IPS-15b (cell line): Measurements from ENCODE around the gene C19orf85.

Source experiments
- H3K27me3 ChIP-seq: one replicate; pipeline ENCODE4 v1.6.1; 2013; ENCODE audit warnings: low read length; ENCODE audit not compliant: control insufficient read depth, insufficient read depth
- H3K36me3 ChIP-seq: one replicate; pipeline ENCODE4 v1.6.1; 2013; ENCODE audit warnings: low read length; ENCODE audit not compliant: control insufficient read depth, insufficient read depth
- H3K4me1 ChIP-seq: one replicate; pipeline ENCODE4 v1.6.1; 2013; ENCODE audit warnings: mild to moderate bottlenecking, low read length; ENCODE audit not compliant: control insufficient read depth, insufficient read depth
- H3K4me3 ChIP-seq: one replicate; pipeline ENCODE4 v1.5.1; 2013; ENCODE audit warnings: low read depth, low read length
- H3K9ac ChIP-seq: one replicate; pipeline ENCODE4 v1.6.1; 2013; ENCODE audit warnings: low read depth, mild to moderate bottlenecking, low read length
- H3K9me3 ChIP-seq: one replicate; pipeline ENCODE4 v1.6.1; 2013; ENCODE audit warnings: mild to moderate bottlenecking, low read length; ENCODE audit not compliant: control insufficient read depth, insufficient read depth

Gene C19orf85

GRCh38 chr19:55471266-55471665 is 6.7 kb upstream of the C19orf85 start:
- Histone ChIP-seq H3K4me1 (peaks cover 10% of the 10 kb centered on the region), H3K27me3 (no peaks in the 10 kb centered on the region), H3K9ac (no peak overlapping the region), H3K4me3 (no peak overlapping the region), H3K9me3 (no peaks in the 10 kb centered on the region), H3K36me3 (no peaks in the 10 kb centered on the region)

- no peak overlapping the region for H3K9ac ChIP-seq
- peaks cover 3% of the 10 kb centered on the region for H3K4me1 ChIP-seq
- peaks cover 3% of the 10 kb centered on the region for H3K27me3 ChIP-seq
- no peaks in the 10 kb centered on the region for H3K9me3 ChIP-seq
- H3K36me3 ChIP-seq, result no peaks in the 10 kb centered on the region
- no peak overlapping the region for H3K4me3 ChIP-seq
Measured at GRCh38 chr19:55468054-55468393, 3.5 kb upstream of the C19orf85 start.

- Histone ChIP-seq H3K4me1 (peaks cover 3% of the 10 kb centered on the region), H3K9me3 (no peaks in the 10 kb centered on the region), H3K9ac (no peak overlapping the region), H3K27me3 (peaks cover 3% of the 10 kb centered on the region), H3K36me3 (no peaks in the 10 kb centered on the region), H3K4me3 (no peak overlapping the region)
Measured at GRCh38 chr19:55467236-55468053, 2.9 kb upstream of the C19orf85 start.

DNA sequence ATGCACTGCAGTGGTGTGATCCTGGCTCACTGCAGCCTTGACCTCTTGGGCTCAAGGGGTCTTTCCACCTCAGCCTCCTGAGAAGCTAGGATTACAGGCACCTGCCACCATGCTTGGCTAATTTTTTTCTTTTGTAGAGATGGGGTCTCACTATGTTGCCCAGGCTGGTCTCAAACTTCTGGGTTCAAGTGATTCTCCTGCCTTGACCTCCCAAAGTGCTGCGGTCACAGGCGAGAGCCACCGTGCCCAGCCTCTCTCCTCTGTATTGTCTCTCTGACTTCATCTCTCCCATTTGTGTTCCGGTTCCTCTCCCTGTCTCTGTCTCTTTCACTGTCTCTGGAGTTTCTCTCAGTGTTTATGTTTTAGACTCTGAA is 1.7 kb upstream of the C19orf85 start:
- H3K9me3 ChIP-seq, result no peaks in the 10 kb centered on the region
- H3K27me3 ChIP-seq, result peaks cover 3% of the 10 kb centered on the region
- no peaks in the 10 kb centered on the region for H3K36me3 ChIP-seq
- no peak overlapping the region for H3K9ac ChIP-seq
- H3K4me1 ChIP-seq, result peaks cover 3% of the 10 kb centered on the region
- no peak overlapping the region for H3K4me3 ChIP-seq

DNA sequence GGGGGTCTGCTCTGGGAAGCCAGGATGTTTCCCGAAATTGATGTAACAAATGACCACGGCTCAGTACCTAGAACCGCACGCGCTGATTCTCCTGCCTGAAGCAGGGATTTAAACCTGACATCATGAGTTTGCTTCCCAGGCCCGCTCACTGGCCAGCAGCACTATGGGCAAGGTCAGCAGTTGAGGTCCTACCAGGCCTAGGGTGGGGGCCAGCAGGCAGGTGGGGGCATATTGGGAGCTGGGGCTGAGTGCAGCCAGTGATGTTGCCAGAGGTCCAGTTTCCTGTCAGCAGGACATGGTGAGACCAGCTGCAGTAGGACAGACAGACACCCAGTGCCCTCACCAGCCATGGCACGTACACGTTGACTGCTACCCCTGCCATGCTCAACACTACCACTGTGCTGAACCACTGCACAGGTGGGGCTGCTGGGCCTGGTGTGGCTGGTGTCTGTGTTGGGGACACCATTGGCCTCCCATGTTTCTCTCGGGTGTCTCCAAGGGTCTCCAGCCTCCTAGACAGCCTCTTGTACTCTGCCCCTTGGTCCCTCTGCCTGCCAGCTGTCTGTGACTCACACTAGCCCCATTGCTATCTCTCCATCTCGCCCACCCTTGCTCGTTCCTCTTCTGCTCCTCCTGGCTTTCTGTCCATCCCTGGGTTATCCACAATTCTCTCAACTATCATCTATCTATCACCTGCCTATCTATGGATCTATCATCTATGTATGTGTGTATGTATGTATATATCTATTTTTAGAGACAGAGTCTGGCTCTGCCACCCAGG is 1.1 kb upstream of the C19orf85 start:
- H3K9me3 ChIP-seq, result no peaks in the 10 kb centered on the region
- H3K4me1 ChIP-seq, result peaks cover 3% of the 10 kb centered on the region
- H3K9ac ChIP-seq, result no peak overlapping the region
- no peak overlapping the region for H3K4me3 ChIP-seq
- peaks cover 3% of the 10 kb centered on the region for H3K27me3 ChIP-seq
- H3K36me3 ChIP-seq, result no peaks in the 10 kb centered on the region

GRCh38 chr19:55464039-55464661 is 401 bp downstream of the C19orf85 start:
- Histone ChIP-seq H3K9ac (peak overlapping the region; percentile 12), H3K9me3 (no peaks in the 10 kb centered on the region), H3K36me3 (no peaks in the 10 kb centered on the region), H3K4me1 (peaks cover 10% of the 10 kb centered on the region), H3K4me3 (peak overlapping the region; percentile 44), H3K27me3 (peaks cover 3% of the 10 kb centered on the region)

DNA sequence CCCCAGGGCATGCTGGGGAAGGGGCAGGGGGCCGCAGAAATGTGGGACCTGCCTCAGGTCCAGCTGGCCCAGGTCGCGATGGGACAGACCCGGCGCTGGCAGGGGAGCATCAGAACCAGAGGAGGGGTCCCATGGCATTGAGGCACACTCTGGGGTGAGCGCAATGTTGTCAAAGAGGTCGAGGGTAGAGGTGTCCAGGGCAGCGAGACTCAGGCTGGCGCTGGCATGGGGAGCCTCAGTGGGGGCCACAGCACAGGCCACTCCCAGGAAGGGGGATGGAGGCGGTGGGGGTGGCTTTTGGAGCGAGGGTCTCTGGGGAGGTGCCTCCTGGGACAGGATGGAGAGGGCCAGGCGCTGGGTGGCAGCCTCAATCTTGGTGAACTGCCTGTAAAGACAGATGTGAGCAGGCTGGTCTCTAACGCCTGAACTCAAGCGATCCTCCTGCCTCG is 944 bp downstream of the C19orf85 start:
- Histone ChIP-seq H3K4me1 (peaks cover 10% of the 10 kb centered on the region), H3K9ac (peak overlapping the region; percentile 12), H3K36me3 (no peaks in the 10 kb centered on the region), H3K4me3 (peak overlapping the region; percentile 44), H3K27me3 (peaks cover 3% of the 10 kb centered on the region), H3K9me3 (no peaks in the 10 kb centered on the region)

DNA sequence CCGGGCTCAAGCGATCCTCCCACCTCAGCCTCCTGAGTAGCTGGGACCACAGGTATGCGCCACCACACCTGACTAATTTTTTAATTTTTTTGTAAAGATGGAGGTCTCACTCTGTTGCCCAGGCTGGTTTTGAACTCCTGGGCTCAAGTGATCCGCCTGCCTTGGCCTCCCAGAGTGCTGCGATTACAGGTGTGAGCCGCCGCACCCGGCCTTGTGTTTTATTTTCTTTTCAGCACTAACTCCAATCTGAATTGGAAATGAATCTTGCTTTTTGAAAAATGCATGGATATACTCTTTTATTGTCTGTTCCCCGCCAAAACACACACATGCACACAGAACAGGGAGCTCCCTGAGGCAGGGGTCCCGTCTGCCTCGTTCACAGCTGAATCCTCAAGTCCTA is 1.8 kb downstream of the C19orf85 start:
- Histone ChIP-seq H3K4me3 (no peak overlapping the region), H3K4me1 (peaks cover 10% of the 10 kb centered on the region), H3K9me3 (no peaks in the 10 kb centered on the region), H3K9ac (no peak overlapping the region), H3K27me3 (peaks cover 3% of the 10 kb centered on the region), H3K36me3 (no peaks in the 10 kb centered on the region)

DNA sequence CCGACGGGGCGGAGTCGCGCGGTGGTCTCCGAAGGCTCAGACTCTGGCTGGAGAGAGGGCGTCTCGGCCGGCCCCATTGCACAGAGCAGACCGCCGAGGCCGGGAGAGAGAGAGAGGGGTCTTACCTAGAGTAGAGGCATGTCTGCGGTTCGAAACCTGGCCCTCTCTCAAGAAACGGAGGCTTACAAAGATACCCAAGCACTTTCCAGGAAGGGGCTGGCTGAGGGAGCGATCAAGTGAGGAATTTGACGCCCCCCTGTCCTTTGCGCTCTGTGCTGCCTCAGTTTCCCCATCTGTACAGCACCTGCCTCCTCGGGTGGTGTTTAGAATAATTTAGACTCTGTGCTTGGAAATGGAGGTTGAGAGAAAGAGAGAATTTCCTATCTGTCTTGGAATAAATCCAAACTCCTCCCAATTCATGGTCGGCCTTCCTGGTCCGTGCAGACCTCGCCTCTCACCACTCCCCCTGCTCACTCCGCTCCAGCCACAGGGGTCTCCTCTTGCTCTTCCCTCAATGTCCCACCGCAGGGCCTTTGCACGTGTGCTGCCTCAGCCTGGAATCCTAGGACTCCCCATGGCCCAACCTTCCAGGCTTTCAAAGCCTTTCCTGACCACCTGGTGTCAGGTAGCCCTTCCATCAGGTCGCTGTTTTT is 2.5 kb downstream of the C19orf85 start:
- peak overlapping the region; percentile 62 for H3K4me3 ChIP-seq
- H3K9ac ChIP-seq, result peak overlapping the region; percentile 8
- H3K27me3 ChIP-seq, result peaks cover 3% of the 10 kb centered on the region
- peaks cover 10% of the 10 kb centered on the region for H3K4me1 ChIP-seq
- no peaks in the 10 kb centered on the region for H3K9me3 ChIP-seq
- no peaks in the 10 kb centered on the region for H3K36me3 ChIP-seq

- Histone ChIP-seq H3K36me3 (peaks cover 4% of the 10 kb centered on the region), H3K9me3 (no peaks in the 10 kb centered on the region)
Measured at GRCh38 chr19:55461259-55461973, 3.1 kb downstream of the C19orf85 start, which contains the start of gene ISOC2. Gene ISOC2 (minus strand): TSS chr19:55461642. CDS start chr19:55456486, 5,156 bp downstream.

More at GRCh38 chr19:55461259-55461973, 3.1 kb downstream of the C19orf85 start, which contains the start of gene ISOC2:
- Histone ChIP-seq H3K27me3 (peaks cover 3% of the 10 kb centered on the region), H3K9ac (peak within 1 kb of the TSS; percentile 90), H3K4me3 (peak within 1 kb of the TSS; percentile 85), H3K4me1 (peaks cover 10% of the 10 kb centered on the region)
